H9 (cell line): ENCODE data around the gene ACTR2. TPM values are rescaled to one million over a fixed set of nuclear protein-coding genes. Genes with fewer than 3 reads are reported as not detected.

Experiments used
- DNase-seq: peaks from one replicate; pipeline ENCODE4 v3.0.0-alpha.2; 2017
- H2AFZ ChIP-seq: one replicate; pipeline ENCODE4 v1.6.1; 2013; ENCODE audit warnings: mild to moderate bottlenecking, low read length, control low read depth, moderate library complexity
- H2AK5ac ChIP-seq: 2 replicates; pipeline ENCODE4 v1.6.1; 2013; ENCODE audit warnings: low read length, control low read depth, mixed read lengths; ENCODE audit not compliant: insufficient read length
- H2BK120ac ChIP-seq: one replicate; pipeline ENCODE4 v1.6.1; 2013; ENCODE audit warnings: low read depth, mild to moderate bottlenecking, low read length, control low read depth, inconsistent platforms; ENCODE audit not compliant: poor library complexity, severe bottlenecking
- H2BK12ac ChIP-seq: 2 replicates; pipeline ENCODE4 v1.6.1; 2013; ENCODE audit warnings: low read length, control low read depth, mixed read lengths, low read depth; ENCODE audit not compliant: insufficient read length
- H2BK15ac ChIP-seq: 2 replicates; pipeline ENCODE4 v1.6.1; 2013; ENCODE audit warnings: low read depth, low read length, control low read depth
- H2BK20ac ChIP-seq: one replicate; pipeline ENCODE4 v1.6.1; 2013; ENCODE audit warnings: low read depth, mild to moderate bottlenecking, low read length, control low read depth, inconsistent platforms; ENCODE audit not compliant: poor library complexity, severe bottlenecking
- H2BK5ac ChIP-seq: 2 replicates; pipeline ENCODE4 v1.6.1; 2013; ENCODE audit warnings: low read length, control low read depth, mixed read lengths; ENCODE audit not compliant: insufficient read length
- H3K14ac ChIP-seq: 2 replicates; pipeline ENCODE4 v1.6.1; 2013; ENCODE audit warnings: low read length, control low read depth; ENCODE audit not compliant: insufficient read depth
- H3K18ac ChIP-seq: 2 replicates; pipeline ENCODE4 v1.6.1; 2013; ENCODE audit warnings: low read depth, mild to moderate bottlenecking, mixed read lengths, low read length, control low read depth; ENCODE audit not compliant: insufficient read length
- H3K23ac ChIP-seq: 2 replicates; pipeline ENCODE4 v1.6.1; 2013; ENCODE audit warnings: low read length, control low read depth, mixed read lengths, low read depth; ENCODE audit not compliant: insufficient read length
- H3K23me2 ChIP-seq: 2 replicates; pipeline ENCODE4 v1.6.1; 2013; ENCODE audit warnings: low read depth, mild to moderate bottlenecking, mixed read lengths, low read length, control low read depth; ENCODE audit not compliant: insufficient read length, poor library complexity, severe bottlenecking
- H3K27ac ChIP-seq: 2 replicates; pipeline ENCODE4 v1.5.1; 2013; ENCODE audit warnings: low read length, control low read depth, mixed read lengths, low read depth; ENCODE audit not compliant: insufficient read length
- H3K27me3 ChIP-seq: 2 replicates; pipeline ENCODE4 v1.6.1; 2013; ENCODE audit warnings: low read length, control low read depth, inconsistent platforms; ENCODE audit not compliant: insufficient read depth
- H3K4ac ChIP-seq: 2 replicates; pipeline ENCODE4 v1.6.1; 2013; ENCODE audit warnings: low read depth, mild to moderate bottlenecking, control low read depth, inconsistent platforms, low read length, moderate library complexity
- H3K4me1 ChIP-seq: 2 replicates; pipeline ENCODE4 v1.6.1; 2013; ENCODE audit warnings: low read length, control low read depth, inconsistent platforms; ENCODE audit not compliant: insufficient read depth
- H3K4me2 ChIP-seq: 2 replicates; pipeline ENCODE4 v1.6.1; 2013; ENCODE audit warnings: low read length, control low read depth, mixed read lengths; ENCODE audit not compliant: insufficient read length, insufficient read depth
- H3K56ac ChIP-seq: 2 replicates; pipeline ENCODE4 v1.6.1; 2013; ENCODE audit warnings: low read depth, mild to moderate bottlenecking, mixed read lengths, low read length, control low read depth; ENCODE audit not compliant: insufficient read length
- H3K79me1 ChIP-seq: 2 replicates; pipeline ENCODE4 v1.6.1; 2013; ENCODE audit warnings: low read depth, mild to moderate bottlenecking, moderate library complexity, low read length, control low read depth, inconsistent platforms; ENCODE audit not compliant: insufficient read depth, poor library complexity, severe bottlenecking
- H3K79me2 ChIP-seq: 2 replicates; pipeline ENCODE4 v1.6.1; 2013; ENCODE audit warnings: low read length, control low read depth, inconsistent platforms; ENCODE audit not compliant: insufficient read depth
- H3K9ac ChIP-seq: 2 replicates; pipeline ENCODE4 v1.6.1; 2013; ENCODE audit warnings: low read length, control low read depth, mixed read lengths; ENCODE audit not compliant: insufficient read length; ENCODE audit errors: extremely low read depth
- H3K9me3 ChIP-seq: one replicate; pipeline ENCODE4 v1.6.1; 2013; ENCODE audit warnings: low read depth, low read length, inconsistent platforms; ENCODE audit not compliant: control insufficient read depth
- H3T11ph ChIP-seq: one replicate; pipeline ENCODE4 v1.6.1; 2013; ENCODE audit warnings: mild to moderate bottlenecking, low read length, control low read depth, inconsistent platforms
- H4K20me1 ChIP-seq: one replicate; pipeline ENCODE4 v1.6.1; 2013; ENCODE audit not compliant: control insufficient read depth, insufficient read length, insufficient read depth
- H4K5ac ChIP-seq: 2 replicates; pipeline ENCODE4 v1.6.1; 2013; ENCODE audit warnings: low read depth, mild to moderate bottlenecking, mixed read lengths, low read length, control low read depth; ENCODE audit not compliant: insufficient read length
- H4K8ac ChIP-seq: replicated peaks from 2 replicates; pipeline ENCODE4 v1.6.1; 2013; ENCODE audit warnings: low read length, control low read depth, mixed read lengths, low read depth; ENCODE audit not compliant: insufficient read length
- H4K91ac ChIP-seq: 2 replicates; pipeline ENCODE4 v1.6.1; 2013; ENCODE audit warnings: low read depth, mild to moderate bottlenecking, moderate library complexity, mixed read lengths, low read length, control low read depth; ENCODE audit not compliant: insufficient read length
- H3K27ac Mint-ChIP-seq, 3 experiments: 2 replicates in 2 of 3; 3 replicates in 1 of 3; pipeline ENCODE4 v1.8.0; 2020 to 2021; ENCODE audit warnings: mixed read lengths in 3 of 3, mild to moderate bottlenecking in 1 of 3, moderate library complexity in 1 of 3
- H3K27me3 Mint-ChIP-seq: 2 replicates; pipeline ENCODE4 v1.8.0; 2021; ENCODE audit warnings: low read depth, mild to moderate bottlenecking, moderate library complexity, mixed read lengths
- H3K36me3 Mint-ChIP-seq, 3 experiments: 2 replicates in 2 of 3; 3 replicates in 1 of 3; pipeline ENCODE4 v1.8.0; 2020 to 2021; ENCODE audit warnings: low read depth in 3 of 3, mixed read lengths in 3 of 3; ENCODE audit not compliant: insufficient read depth in 1 of 3
- H3K4me1 Mint-ChIP-seq, 2 experiments: 2 replicates each; pipeline ENCODE4 v1.8.0; 2020; ENCODE audit warnings: mixed read lengths in 2 of 2
- H3K4me3 Mint-ChIP-seq, 2 experiments: 2 replicates in 1 of 2; 3 replicates in 1 of 2; pipeline ENCODE4 v1.8.0; 2020 to 2021; ENCODE audit warnings: mild to moderate bottlenecking in 2 of 2, mixed read lengths in 2 of 2, moderate library complexity in 1 of 2
- H3K9me3 Mint-ChIP-seq, 2 experiments: 2 replicates in 1 of 2; 3 replicates in 1 of 2; pipeline ENCODE4 v1.8.0; 2020; ENCODE audit warnings: mild to moderate bottlenecking in 2 of 2, mixed read lengths in 2 of 2, moderate library complexity in 1 of 2
- CTCF ChIP-seq: fragments of 200-600 bp; sonication (generic); conservative IDR thresholded peaks from 3 replicates; pipeline ENCODE4 v1.8.0; 2021; ENCODE audit warnings: antibody characterized with exemption, mild to moderate bottlenecking
- WGBS: extraction: QIAGEN DNeasy Blood & Tissue Kit; methylation state at CpG from one replicate; pipeline ENCODE4 v1.1.7; 2013; ENCODE audit warnings: missing lambda C conversion rate, low lambda C conversion rate, mixed read lengths; ENCODE audit not compliant: insufficient read length; ENCODE audit errors: extremely low coverage; 5-methylcytosine and 5-hydroxymethylcytosine counted together
- total RNA-seq: library from RNA; stranded (reverse); gene quantifications from 2 replicates; pipeline ENCODE4 v1.2.1, GENCODE V29; 2021

ACTR2 gene
- total RNA-seq, 1 experiment from 2014 or later: 176 TPM

- no peak for TF ChIP-seq CTCF
- Histone ChIP-seq H3K27me3 (no peaks in the 10 kb centered on the region), H2BK120ac (no peak overlapping the region), H4K20me1 (no peaks in the 10 kb centered on the region), H3K79me1 (no peaks in the 10 kb centered on the region), H3K14ac (no peak overlapping the region), H2BK20ac (no peak overlapping the region), H3K9me3 (no peaks in the 10 kb centered on the region), H3K4ac (no peak overlapping the region), H3K23me2 (no peaks in the 10 kb centered on the region), H3T11ph (no peak overlapping the region), H3K56ac (no peak overlapping the region), H2BK5ac (no peak overlapping the region), H3K27ac (no peak overlapping the region), H4K5ac (no peak overlapping the region), H4K91ac (no peak overlapping the region), H3K4me1 (no peaks in the 10 kb centered on the region), H2AK5ac (no peak overlapping the region), H2BK12ac (no peak overlapping the region), H3K9ac (no peak overlapping the region), H3K18ac (no peak overlapping the region), H2AFZ (no peak overlapping the region), H3K23ac (no peak overlapping the region), H2BK15ac (no peak overlapping the region), H3K4me2 (no peak overlapping the region), H4K8ac (no peak overlapping the region), H3K79me2 (no peaks in the 10 kb centered on the region)
- H3K27ac Mint-ChIP-seq: no peak overlapping the region
- H3K4me1 Mint-ChIP-seq: no peaks in the 10 kb centered on the region
- no peak overlapping the region for H3K4me3 Mint-ChIP-seq
- peaks cover 8 to 13% (median 9%) of the 10 kb centered on the region in 3 experiments; a peak in 5 of 7 replicates for H3K36me3 Mint-ChIP-seq
- H3K27me3 Mint-ChIP-seq: no peaks in the 10 kb centered on the region
- DNase-seq: no peak
- WGBS: no CpG with 5 or more reads among the region's 1 CpG
- no peaks in the 10 kb centered on the region for H3K9me3 Mint-ChIP-seq
Measured at GRCh38 chr2:65319674-65320041, 92.0 kb downstream of the ACTR2 start.
